NCI-H2029 (cell line): ENCODE data around the gene FCSK.
"Not testable (repeated sequence)": the region's sequence is repeated elsewhere in the genome, so short reads cannot be mapped to it uniquely, and the experiment has no call there.

Source experiments
- DNase-seq: peaks from one replicate; lab custom pipeline; 2025; lab: John Stamatoyannopoulos, UW

The FCSK gene

GRCh38 chr16:70432356-70432722 is 22.1 kb upstream of the FCSK start:
- no peak for DNase-seq

- DNase-seq, result no peak
Measured at GRCh38 chr16:70432723-70433457, 21.5 kb upstream of the FCSK start.

DNA sequence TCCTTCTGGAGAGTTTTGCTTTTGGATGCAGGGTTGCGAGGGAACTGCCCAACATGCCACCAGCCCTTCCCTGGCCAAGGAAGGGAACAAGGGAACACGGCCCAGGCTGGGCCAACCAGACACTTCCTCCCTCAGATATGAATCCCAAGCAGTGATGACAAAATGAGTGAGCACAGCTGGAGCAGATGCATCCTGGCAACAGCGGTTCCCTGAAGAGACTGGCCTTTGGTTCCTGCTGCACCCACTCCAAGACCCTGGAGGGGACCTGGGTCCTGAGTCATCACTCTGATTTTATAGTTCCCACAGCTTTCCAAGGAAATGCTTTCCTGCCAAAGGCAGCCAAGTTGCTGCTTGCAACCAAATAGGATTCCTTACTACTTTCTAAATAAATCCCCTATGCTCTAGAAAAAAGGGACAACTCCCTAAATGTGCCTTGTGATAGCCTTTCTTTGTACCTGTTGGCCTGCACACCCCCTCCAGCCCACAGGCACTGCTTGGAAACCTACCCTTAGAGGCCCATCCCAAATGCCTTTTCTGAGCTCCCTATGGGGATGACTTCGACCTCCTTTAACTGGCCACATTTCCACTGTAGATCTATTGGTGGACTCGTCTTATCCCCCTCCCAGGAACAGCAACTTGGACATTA is 20.8 kb upstream of the FCSK start:
- no peak for DNase-seq

- no peak for DNase-seq
Measured at GRCh38 chr16:70434484-70435260, 19.7 kb upstream of the FCSK start.

DNA sequence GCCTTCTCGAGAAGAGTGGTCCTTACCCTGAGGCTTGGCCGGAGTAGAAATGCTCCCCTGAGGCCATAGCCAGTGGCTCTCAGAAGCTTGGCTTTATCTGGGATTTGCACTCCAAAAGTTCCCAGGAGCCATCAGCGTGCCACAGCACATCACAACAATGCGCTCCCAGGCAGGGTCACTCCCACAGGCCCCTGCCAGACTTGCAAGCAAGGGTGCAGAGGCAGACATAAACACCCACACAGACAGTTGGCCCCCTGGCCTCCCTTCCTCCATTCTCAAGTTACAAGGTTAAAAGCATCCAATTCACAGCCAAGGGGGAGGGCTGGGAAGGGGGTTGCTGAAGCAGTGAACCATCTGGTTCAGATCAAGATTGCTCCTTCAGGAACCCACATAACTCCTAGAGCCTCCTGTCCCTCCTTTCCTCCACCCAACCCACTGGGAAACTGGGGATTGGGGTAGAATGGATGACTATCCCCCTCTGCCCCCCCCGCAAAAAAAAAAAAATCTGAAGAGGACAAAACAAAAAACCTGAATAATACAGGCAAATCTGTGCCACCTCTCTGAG is 17.3 kb upstream of the FCSK start:
- no peak for DNase-seq

- no peak for DNase-seq
Measured at GRCh38 chr16:70437582-70438557, 16.5 kb upstream of the FCSK start.

GRCh38 chr16:70438585-70438968 is 15.8 kb upstream of the FCSK start:
- no peak for DNase-seq

DNA sequence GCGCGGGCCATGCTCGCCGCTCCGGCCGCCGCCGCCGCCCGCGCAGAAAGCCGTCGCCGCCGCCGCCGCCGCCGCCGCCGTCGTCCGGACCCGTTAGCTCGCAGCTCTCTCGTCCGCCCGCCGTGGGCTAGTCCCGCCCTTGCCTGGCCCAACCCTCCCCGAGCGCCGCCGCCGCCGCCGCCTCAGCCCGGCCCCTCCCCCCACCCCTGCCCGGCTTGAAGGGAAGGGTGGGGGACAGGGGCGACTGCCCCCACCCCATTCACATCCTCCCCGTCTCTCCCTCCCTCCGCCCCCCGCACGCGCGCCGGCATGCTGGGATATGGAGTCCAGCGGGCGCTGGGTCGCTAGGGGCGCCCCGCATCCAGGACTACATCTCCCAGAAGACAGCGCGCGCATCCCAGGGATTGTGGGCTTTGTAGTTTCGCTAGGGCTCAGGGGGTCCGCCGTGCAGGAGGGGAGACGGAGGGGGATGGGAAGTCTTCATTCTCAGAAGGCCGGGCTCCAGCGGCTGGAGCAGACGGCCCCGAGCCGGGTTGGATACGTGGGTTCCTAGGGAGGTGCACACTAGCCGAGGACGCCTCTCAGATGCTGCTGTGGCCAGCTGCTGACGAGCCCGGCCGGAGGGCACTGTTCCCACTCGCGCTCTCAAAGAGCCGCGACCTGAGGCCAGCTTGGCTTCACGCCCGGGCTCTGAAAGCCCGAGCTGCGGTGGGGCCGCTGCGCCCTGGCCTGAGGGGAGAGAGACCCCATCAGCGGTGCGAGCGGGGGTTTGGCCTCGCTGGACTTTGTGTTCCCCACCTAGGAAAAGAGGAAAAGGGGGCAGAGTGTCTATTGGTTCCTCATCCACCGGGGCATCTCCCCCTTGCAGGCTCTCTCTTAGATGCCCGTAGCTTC is 15.2 kb upstream of the FCSK start, which contains the start of gene ST3GAL2:
Gene ST3GAL2, minus strand, starts transcription at position 132 of the 894 bp plus-strand sequence. CDS start 40,570 bp downstream, outside the sequence.
- no peak for DNase-seq

GRCh38 chr16:70440009-70440692 is 14.2 kb upstream of the FCSK start:
- DNase-seq, result no peak

DNA sequence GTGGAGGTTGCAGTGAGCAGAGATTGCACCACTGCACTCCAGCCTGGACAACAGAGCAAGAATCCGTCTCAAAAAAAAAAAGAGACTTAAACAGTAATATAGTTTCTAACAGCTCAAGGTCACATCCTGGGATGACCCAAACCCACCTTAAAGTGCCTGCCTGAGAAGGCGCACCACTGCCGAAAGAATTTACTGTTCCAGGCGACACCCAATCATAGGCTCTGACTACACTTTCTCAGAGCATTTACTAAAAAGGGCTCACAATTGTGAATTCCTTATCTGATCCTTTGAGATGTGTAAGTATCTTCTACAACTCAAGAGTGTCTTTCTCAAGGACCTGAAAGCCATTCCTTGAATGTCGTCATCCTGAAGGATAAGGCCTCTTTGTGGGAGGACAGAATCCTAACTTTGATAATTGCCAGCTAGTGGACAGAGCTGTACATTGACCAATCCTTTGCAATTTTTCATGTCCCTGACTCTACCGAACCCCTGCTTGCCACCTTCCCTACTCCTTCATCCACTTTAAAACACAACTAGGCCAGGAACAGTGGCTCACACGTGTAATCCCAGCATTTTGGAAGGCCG is 12.9 kb upstream of the FCSK start:
- DNase-seq, result no peak

- no peak for DNase-seq
Measured at GRCh38 chr16:70442344-70442743, 12.1 kb upstream of the FCSK start.

GRCh38 chr16:70444249-70445063 is 9.9 kb upstream of the FCSK start:
- DNase-seq, result no peak

- no peak for DNase-seq
Measured at GRCh38 chr16:70448075-70448474, 6.3 kb upstream of the FCSK start.

GRCh38 chr16:70450142-70451003 is 4.0 kb upstream of the FCSK start:
- DNase-seq, result not testable (repeated sequence)

GRCh38 chr16:70451004-70451340 is 3.4 kb upstream of the FCSK start:
- DNase-seq, result not testable (repeated sequence)

GRCh38 chr16:70453117-70453891 is 1.1 kb upstream of the FCSK start:
- no peak for DNase-seq

- DNase-seq, result no peak
Measured at GRCh38 chr16:70453892-70454221, 538 bp upstream of the FCSK start.
